Measurements from ENCODE around the gene ZNF768. TPM values are rescaled to one million over a fixed set of nuclear protein-coding genes. Genes with fewer than 3 reads are reported as not detected.

Gene ZNF768
- polyA plus RNA-seq, 4 donors, result 52.6 to 71.0 (median 54.3) TPM

- no peak for DNase-seq (ENCODE audit: low read depth in 4 of 4, low spot score in 3 of 4)
These were observed 7.0 kb downstream of the ZNF768 start for GRCh38 chr16:30519120-30520049.

- no peak for DNase-seq (ENCODE audit: low read depth in 4 of 4, low spot score in 3 of 4)
These were observed 7.8 kb downstream of the ZNF768 start for GRCh38 chr16:30518552-30518951.

GRCh38 chr16:30515275-30515674 is 11.1 kb downstream of the ZNF768 start:
- no peak for DNase-seq (ENCODE audit: low read depth in 4 of 4, low spot score in 3 of 4)

GRCh38 chr16:30511509-30511908 is 14.9 kb downstream of the ZNF768 start:
- no peak for DNase-seq (ENCODE audit: low read depth in 4 of 4, low spot score in 3 of 4)

GRCh38 chr16:30510376-30510938 is 15.9 kb downstream of the ZNF768 start:
- DNase-seq (ENCODE audit: low read depth in 4 of 4, low spot score in 3 of 4), result no peak

- no peak for DNase-seq (ENCODE audit: low read depth in 4 of 4, low spot score in 3 of 4)
These were observed 17.1 kb downstream of the ZNF768 start for GRCh38 chr16:30509081-30509765.

GRCh38 chr16:30503403-30504296 is 22.7 kb downstream of the ZNF768 start:
- DNase-seq (ENCODE audit: low read depth in 4 of 4, low spot score in 3 of 4), result no peak

GRCh38 chr16:30499284-30499683 is 27.1 kb downstream of the ZNF768 start:
- no peak for DNase-seq (ENCODE audit: low read depth in 4 of 4, low spot score in 3 of 4)

GRCh38 chr16:30494709-30495108 is 31.7 kb downstream of the ZNF768 start:
- no peak for DNase-seq (ENCODE audit: low read depth in 4 of 4, low spot score in 3 of 4)

- DNase-seq (ENCODE audit: low read depth in 4 of 4, low spot score in 3 of 4), result no peak
These were observed 32.4 kb downstream of the ZNF768 start for GRCh38 chr16:30493941-30494488.

- DNase-seq (ENCODE audit: low read depth in 4 of 4, low spot score in 3 of 4), result no peak
These were observed 34.5 kb downstream of the ZNF768 start for GRCh38 chr16:30491744-30492308.

GRCh38 chr16:30491229-30491628 is 35.1 kb downstream of the ZNF768 start:
- no peak for DNase-seq (ENCODE audit: low read depth in 4 of 4, low spot score in 3 of 4)

GRCh38 chr16:30490210-30490609 is 36.2 kb downstream of the ZNF768 start:
- no peak for DNase-seq (ENCODE audit: low read depth in 4 of 4, low spot score in 3 of 4)

- DNase-seq (ENCODE audit: low read depth in 4 of 4, low spot score in 3 of 4), result no peak
These were observed 37.4 kb downstream of the ZNF768 start for GRCh38 chr16:30488764-30489605.

- DNase-seq (ENCODE audit: low read depth in 4 of 4, low spot score in 3 of 4), result no peak
These were observed 40.4 kb downstream of the ZNF768 start for GRCh38 chr16:30485818-30486436.

GRCh38 chr16:30484887-30485286 is 41.5 kb downstream of the ZNF768 start:
- DNase-seq (ENCODE audit: low read depth in 4 of 4, low spot score in 3 of 4), result no peak

GRCh38 chr16:30482366-30482765 is 44.0 kb downstream of the ZNF768 start:
- no peak for DNase-seq (ENCODE audit: low read depth in 4 of 4, low spot score in 3 of 4)

GRCh38 chr16:30481381-30481780 is 45.0 kb downstream of the ZNF768 start:
- no peak for DNase-seq (ENCODE audit: low read depth in 4 of 4, low spot score in 3 of 4)

All from right renal pelvis (tissue), 4 donors.